Stimulated activated CD4-positive, alpha-beta T cell treated with anti-CD3 and anti-CD28 coated beads, Interleukin-12 subunit alpha, Interleukin-12 subunit beta, amount 100 ng/mL, for 48 hours (primary cell): ENCODE measurements around the gene IFNL1.
A peak's percentile ranks its signal among the peaks of the same experiment; 100 is the strongest.
"Not testable (repeated sequence)": the region's sequence is repeated elsewhere in the genome, so short reads cannot be mapped to it uniquely, and the experiment has no call there.

Source experiments
- DNase-seq, 3 donors: peaks; one replicate each; pipeline ENCODE4 v3.0.0-alpha.2; 2020; ENCODE audit warnings: low read depth in 2 of 3, low spot score in 1 of 3

IFNL1 gene

DNA sequence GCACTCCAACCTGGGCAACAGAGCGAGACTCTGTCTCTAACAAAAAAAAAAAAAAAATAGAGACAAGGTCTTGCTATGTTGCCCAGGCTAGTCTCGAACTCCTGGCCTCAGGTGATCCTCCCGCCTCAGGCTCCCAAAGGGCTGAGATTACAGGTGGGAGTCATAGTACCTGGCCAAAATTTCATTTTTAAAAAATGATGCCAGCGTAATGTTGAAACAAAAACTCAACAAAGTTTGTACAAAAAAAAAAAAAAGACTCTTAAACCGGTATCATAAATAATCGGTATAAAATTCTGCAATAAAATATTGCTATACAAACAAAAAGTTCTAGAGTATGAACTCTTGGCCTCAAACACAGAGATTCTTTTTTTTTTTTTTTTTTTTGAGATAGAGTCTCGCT is 36.1 kb downstream of the IFNL1 start:
- no peak for DNase-seq

DNA sequence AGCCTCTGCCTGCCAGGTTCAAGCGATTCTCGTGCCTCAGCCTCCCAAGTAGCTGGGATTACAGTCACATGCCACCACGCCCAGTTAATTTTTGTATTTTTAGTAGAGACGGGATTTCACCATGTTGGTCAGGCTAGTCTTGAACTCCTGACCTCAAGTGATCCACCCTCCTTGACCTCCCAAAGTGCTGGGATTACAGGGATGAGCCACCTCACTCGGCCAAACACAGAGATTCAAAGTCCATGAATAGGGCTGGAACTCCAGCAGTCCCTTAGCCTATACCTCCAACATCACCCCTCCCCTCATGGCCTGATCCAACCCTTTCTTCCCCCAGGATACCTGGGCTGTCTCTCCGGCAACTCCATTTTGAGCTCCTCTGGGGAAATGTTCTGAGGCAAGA is 36.5 kb downstream of the IFNL1 start:
- not testable (repeated sequence) for DNase-seq

- DNase-seq, result no peak
Measured at GRCh38 chr19:39333507-39333906, 37.3 kb downstream of the IFNL1 start.

- DNase-seq, result no peak
Measured at GRCh38 chr19:39334444-39334976, 38.3 kb downstream of the IFNL1 start.

DNA sequence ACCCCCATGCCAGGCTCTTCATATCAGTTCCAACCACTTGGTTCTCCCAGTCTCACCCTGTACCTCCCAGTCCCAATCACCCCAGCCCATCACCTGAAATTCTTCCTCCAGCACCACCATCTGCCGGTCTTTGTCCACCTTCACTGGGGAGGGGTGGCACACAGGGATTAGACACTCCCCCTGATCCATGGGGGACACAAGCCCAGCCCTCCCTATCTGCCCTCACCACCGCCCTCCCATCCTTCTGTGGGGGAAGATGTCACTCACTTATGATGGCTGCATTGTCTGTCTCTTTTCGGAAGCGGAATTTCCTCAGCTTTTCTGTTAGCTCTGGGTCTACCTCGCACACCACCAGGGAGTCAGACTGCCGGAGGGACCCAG is 39.0 kb downstream of the IFNL1 start:
- no peak for DNase-seq

- no peak for DNase-seq
Measured at GRCh38 chr19:39336483-39336882, 40.3 kb downstream of the IFNL1 start.

DNA sequence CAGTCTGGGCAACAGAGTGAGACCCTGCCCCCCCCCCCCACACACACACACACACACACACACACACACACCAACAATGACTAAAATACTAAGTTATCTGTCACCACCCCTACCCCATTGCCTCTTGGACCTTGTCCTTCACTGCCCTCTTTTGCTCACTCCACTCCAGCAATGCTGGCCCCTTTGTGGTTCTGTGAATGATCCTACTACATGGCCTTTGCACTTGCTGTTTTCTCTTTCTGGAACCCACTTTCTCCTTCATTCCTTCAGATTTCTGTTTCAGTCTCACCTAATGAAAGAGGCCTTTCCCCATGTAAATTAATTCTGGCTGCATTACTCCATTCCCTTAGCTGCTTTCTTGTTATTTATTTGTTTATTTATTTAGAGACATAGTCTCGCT is 43.5 kb downstream of the IFNL1 start:
- DNase-seq, result no peak

GRCh38 chr19:39340156-39340555 is 43.9 kb downstream of the IFNL1 start:
- not testable (repeated sequence) for DNase-seq

DNA sequence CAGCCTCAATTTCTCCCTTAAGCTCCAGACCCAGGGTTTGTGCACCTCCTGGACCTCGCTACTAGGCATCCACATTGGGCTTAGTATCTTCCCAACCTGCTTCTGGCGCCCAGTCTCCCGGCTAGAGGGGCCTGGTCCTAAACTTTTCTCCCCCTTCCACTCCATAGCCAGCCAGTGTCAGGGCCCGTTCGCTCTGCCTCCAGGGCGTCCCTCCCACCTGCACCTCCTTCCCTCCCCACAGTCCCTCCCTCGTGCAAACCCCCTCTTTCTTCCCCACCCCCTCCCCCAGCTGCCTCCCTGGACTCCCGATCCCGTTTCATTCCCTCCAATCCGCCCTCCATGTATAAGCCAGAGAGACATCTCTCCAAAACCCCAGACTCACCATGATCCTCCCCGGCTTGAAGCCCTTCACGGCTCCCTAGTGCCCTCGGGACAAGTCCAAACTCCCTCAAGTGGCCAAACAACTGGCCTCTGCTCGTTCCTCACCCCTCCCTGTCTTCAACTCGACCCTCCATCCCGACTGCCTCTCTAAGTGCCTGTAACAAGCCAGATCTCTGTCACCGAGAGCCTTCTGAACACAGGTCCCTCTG is 45.0 kb downstream of the IFNL1 start:
- no peak for DNase-seq

- peak; percentile 97 to 99 (median 99) for DNase-seq
Measured at GRCh38 chr19:39341719-39342604, 45.8 kb downstream of the IFNL1 start, which contains the start of gene SAMD4B. SAMD4B (plus strand) TSS chr19:39342421; CDS start chr19:39356894, 14,473 bp downstream.

GRCh38 chr19:39342647-39343305 is 46.6 kb downstream of the IFNL1 start:
- DNase-seq, result no peak

DNA sequence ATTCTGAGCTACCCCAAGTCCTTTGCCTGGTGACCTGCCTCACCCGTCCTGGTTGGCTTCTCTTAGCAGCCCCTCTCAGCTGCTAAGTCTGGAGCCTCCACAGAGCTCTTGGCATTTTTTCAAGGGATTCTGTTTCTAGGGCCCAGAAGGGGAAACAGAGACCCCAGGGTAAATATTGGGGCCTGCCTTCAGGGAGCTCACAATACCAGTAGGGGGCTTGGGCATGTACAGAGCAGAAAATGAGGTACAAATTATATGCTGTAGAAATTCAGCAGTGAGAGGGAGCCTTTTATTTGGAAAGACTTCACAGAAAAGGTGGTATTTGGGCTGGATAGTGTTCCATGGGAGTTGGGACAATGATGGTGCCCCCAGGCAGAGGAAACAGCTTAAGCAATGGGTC is 49.7 kb downstream of the IFNL1 start:
- DNase-seq, result no peak

DNA sequence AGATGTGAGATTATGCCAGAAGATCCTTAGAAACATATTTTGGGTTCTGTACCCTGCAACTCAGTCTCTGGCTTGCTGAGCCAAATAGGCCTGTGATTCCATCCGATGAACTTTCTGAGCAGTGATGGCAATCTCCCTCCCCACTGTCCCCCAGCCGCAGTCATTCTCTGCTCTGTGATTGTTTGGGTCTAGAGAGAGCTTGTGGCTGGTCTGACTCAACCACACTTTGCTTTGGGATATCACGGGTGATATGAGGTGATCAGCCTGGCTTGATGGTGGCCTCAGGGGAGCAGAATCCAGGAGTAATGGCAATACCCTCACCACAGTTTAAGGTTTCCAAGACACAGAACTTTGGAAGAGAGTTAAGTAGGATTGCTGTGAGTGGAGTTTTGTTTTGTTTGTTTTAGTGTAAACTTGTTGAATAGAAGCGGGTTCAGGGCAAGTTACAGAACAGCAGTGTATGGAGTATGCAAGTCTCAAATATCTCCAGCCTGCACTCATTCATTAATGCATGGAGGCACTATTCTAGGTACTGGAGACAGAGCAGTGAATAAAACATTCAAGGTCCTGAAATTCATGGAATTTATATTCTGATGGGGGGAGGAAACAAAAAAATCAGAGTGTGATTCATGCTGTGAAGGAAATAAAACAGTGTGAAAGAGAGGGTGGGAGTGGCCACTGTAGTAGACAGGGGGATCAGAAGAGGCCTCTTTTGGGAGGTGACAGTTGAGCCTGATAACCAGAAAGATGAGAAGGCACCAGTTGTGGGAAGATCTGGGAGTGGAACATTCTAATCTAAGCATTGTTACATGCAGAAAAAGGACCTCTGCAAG is 51.3 kb downstream of the IFNL1 start:
- no peak for DNase-seq
